GM10847 (cell line): ENCODE results near the gene PPP1R12A.

Experiments used
- POLR2A ChIP-seq: IDR thresholded peaks from 2 replicates; pipeline ENCODE4 v1.6.1; 2011; ENCODE audit not compliant: insufficient read length; ENCODE audit errors: extremely low read depth

PPP1R12A gene

GRCh38 chr12:79916826-79917225 is 18.1 kb downstream of the PPP1R12A start:
- TF ChIP-seq POLR2A = no peak

GRCh38 chr12:79911889-79912656 is 22.8 kb downstream of the PPP1R12A start:
- no peak for TF ChIP-seq POLR2A

- no peak for TF ChIP-seq POLR2A
These were observed 26.5 kb downstream of the PPP1R12A start for GRCh38 chr12:79908366-79908765.

- no peak for TF ChIP-seq POLR2A
These were observed 33.4 kb downstream of the PPP1R12A start for GRCh38 chr12:79901506-79901905.

- TF ChIP-seq POLR2A = no peak
These were observed 33.9 kb downstream of the PPP1R12A start for GRCh38 chr12:79900951-79901350.

- no peak for TF ChIP-seq POLR2A
These were observed 34.7 kb downstream of the PPP1R12A start for GRCh38 chr12:79900199-79900598.

- no peak for TF ChIP-seq POLR2A
These were observed 37.3 kb downstream of the PPP1R12A start for GRCh38 chr12:79897617-79898016.

GRCh38 chr12:79895804-79896203 is 39.1 kb downstream of the PPP1R12A start:
- TF ChIP-seq POLR2A = no peak

GRCh38 chr12:79895071-79895470 is 39.8 kb downstream of the PPP1R12A start:
- TF ChIP-seq POLR2A = no peak

- TF ChIP-seq POLR2A = no peak
These were observed 43.3 kb downstream of the PPP1R12A start for GRCh38 chr12:79891506-79892162.

GRCh38 chr12:79887890-79888289 is 47.0 kb downstream of the PPP1R12A start:
- no peak for TF ChIP-seq POLR2A

- no peak for TF ChIP-seq POLR2A
These were observed 47.9 kb downstream of the PPP1R12A start for GRCh38 chr12:79886917-79887519.

GRCh38 chr12:79885911-79886490 is 48.9 kb downstream of the PPP1R12A start:
- no peak for TF ChIP-seq POLR2A

- TF ChIP-seq POLR2A = no peak
These were observed 50.4 kb downstream of the PPP1R12A start for GRCh38 chr12:79884401-79885006.

GRCh38 chr12:79883216-79883615 is 51.7 kb downstream of the PPP1R12A start:
- no peak for TF ChIP-seq POLR2A
